Activated CD4-positive, CD25-positive, alpha-beta regulatory T cell treated with anti-CD3 and anti-CD28 coated beads, Interleukin-2, amount 50 U/mL, for 16 hours (primary cell): ENCODE results near the gene TMTC2.

Source experiments
- DNase-seq: peaks from one replicate; pipeline ENCODE4 v3.0.0-alpha.2; 2020; ENCODE audit warnings: low read depth, low spot score

The TMTC2 gene

GRCh38 chr12:83132360-83132759 is 445.7 kb downstream of the TMTC2 start:
- DNase-seq = no peak

DNA sequence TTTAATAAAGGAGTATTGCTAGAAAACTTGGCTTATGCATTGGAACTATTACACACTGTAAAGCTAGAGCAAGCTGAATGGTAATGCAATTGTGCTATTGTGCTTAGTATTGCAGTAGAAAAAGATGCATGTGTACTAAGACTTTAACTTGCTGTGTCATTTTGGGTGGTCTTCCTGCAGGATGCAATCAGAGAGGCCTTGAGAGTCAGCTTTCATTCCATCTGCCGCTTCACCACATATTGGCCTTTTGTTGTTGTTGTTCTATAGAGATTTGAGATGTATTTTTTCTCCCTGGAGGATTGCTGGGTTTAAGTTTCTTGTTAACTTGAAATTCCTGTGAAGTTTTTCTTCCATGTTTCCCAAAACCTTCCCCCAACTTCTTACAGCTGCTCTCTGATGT is 449.7 kb downstream of the TMTC2 start:
- no peak for DNase-seq

GRCh38 chr12:83140135-83140534 is 453.4 kb downstream of the TMTC2 start:
- DNase-seq = no peak

GRCh38 chr12:83141460-83141994 is 454.8 kb downstream of the TMTC2 start:
- DNase-seq = no peak

- DNase-seq = no peak
Observed at GRCh38 chr12:83142914-83143313, 456.2 kb downstream of the TMTC2 start.

DNA sequence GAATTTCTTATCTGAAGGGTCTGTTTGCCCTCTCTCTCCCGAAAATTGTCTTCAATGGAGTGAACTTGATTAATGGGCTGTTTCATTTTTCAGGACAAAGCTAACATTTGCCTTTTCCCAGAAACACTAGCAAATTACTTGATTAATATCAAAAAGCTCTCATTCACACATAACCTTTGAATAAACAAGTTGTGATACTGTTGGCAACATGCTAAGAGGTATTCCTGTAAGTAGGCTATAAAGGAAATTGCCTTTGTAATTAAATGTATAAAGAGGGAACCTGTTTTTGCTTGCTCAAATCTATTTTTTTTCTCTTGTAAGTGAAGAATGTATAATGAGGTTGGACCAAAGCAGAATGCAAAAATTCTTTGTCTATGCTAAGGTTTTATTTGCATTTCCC is 457.2 kb downstream of the TMTC2 start:
- no peak for DNase-seq

- DNase-seq = no peak
Observed at GRCh38 chr12:83145325-83145840, 458.7 kb downstream of the TMTC2 start.

DNA sequence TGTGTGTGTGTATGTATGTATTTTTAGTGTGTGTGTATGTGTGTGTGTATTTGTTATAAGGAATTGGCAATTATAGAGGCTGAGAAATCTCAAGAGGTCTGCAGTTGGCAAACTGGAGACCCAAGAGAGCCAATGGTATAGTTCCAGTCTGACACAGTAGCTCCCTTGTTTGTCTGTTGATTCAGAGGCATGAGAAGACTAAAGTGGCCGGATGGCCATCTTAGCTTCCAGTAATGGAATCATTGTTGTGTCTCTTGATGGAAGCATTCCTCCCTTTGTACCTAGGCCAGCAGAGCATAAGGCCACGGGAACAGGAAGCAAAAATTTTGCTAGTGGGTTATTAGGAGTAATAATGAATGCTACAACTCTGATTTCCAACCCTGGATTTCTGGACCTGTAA is 460.6 kb downstream of the TMTC2 start:
- DNase-seq = no peak

- no peak for DNase-seq
Observed at GRCh38 chr12:83149987-83150386, 463.3 kb downstream of the TMTC2 start.

DNA sequence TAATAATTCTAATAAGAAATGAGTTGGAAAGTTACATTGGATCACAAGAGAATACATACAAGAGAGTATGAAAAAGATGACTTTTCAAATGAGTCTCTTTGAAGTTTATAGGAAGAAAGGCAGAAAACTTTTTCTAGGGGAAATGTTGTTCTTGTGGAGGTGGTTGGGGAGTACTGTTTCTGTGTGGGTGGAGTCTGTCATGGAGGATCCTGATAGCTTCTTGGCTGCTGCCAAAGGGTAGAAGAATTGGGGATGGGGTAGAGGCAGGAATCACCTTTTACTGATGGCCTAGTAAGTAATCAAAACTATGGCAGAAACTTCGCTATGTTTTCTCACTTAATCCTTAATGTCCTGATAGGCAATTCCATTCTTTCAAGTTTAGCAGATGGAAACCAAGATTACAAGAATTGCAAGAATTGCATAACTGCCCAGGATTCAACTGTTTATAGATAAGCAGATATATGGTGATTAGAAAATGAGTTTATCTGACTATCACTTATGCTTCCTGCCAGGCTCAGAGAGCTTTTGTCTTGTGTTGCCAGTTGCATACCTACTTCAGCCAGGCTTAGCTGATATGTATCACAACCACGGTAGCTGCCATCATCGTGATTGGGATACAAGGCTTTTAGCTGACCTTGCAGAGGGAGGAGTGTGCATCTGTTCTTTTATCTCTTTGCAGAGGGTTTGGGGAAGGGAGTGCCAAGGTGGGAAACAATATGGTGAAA is 463.9 kb downstream of the TMTC2 start:
- DNase-seq = no peak

DNA sequence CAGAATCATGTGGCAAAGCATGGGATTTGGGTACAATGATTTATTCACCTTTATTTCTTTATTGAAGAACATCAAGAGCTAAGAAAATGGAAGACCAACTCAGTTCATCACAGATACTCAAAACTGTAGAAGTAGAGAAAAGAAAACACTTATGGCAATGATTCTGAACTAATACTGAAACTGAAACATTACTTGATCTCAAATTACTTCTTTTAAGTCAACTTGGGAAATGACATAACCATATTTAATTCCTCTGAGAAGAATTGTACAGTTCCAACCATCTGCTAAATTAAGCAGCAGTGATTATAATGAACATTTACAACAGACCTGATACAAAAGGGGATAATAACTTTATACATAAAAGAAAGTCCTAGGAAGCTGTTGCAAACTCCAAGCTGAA is 466.5 kb downstream of the TMTC2 start:
- DNase-seq = no peak

DNA sequence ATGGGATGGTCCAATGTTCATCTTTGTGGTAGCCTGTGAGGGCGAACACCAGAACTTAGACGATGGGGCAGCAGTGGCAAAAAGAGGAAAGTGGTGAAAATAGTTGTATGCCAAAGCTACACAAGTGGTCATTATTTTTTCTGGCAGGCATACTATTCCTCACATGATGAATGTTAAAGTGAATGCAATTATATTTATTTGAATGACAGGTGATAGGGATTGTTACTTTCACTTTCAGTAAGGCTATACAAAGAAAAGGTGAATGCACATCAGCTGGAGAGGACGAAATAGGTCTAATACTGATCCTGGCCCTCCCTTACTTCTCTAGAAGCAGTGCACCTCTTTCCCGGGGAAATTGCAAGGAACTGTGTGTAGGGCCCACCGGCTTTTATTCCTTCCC is 470.1 kb downstream of the TMTC2 start:
- no peak for DNase-seq

- no peak for DNase-seq
Observed at GRCh38 chr12:83157604-83158003, 470.9 kb downstream of the TMTC2 start.

DNA sequence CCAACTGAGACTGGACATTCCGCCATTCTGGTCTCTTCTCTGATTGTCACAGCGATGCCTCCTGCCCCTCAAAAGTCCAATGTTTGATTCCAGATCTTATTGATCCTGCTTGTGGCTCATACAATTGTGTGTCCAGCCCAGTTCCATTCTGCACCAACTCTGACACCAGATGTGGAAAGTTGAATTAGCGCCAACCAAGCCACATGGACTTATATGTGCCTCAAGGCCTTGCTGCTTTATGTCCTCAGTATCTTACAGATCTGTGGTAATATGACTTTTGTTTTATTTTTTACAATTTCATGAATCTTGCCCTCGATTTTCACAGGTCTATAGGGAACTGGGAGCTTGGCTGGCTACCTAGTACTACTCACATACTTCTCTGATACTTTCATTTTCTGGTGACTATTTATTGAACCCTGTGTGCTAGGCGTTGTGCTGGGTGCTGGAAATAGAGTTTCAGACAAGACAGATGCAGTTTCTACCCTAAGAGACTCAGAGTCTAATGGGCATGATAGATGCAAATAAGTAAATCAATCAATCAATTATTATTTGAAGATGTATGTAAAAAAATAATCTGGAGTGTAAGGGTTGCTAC is 472.0 kb downstream of the TMTC2 start:
- DNase-seq = no peak

GRCh38 chr12:83161456-83161855 is 474.8 kb downstream of the TMTC2 start:
- DNase-seq = no peak

GRCh38 chr12:83168751-83169150 is 482.0 kb downstream of the TMTC2 start:
- DNase-seq = no peak

GRCh38 chr12:83172441-83172840 is 485.7 kb downstream of the TMTC2 start:
- DNase-seq = no peak

DNA sequence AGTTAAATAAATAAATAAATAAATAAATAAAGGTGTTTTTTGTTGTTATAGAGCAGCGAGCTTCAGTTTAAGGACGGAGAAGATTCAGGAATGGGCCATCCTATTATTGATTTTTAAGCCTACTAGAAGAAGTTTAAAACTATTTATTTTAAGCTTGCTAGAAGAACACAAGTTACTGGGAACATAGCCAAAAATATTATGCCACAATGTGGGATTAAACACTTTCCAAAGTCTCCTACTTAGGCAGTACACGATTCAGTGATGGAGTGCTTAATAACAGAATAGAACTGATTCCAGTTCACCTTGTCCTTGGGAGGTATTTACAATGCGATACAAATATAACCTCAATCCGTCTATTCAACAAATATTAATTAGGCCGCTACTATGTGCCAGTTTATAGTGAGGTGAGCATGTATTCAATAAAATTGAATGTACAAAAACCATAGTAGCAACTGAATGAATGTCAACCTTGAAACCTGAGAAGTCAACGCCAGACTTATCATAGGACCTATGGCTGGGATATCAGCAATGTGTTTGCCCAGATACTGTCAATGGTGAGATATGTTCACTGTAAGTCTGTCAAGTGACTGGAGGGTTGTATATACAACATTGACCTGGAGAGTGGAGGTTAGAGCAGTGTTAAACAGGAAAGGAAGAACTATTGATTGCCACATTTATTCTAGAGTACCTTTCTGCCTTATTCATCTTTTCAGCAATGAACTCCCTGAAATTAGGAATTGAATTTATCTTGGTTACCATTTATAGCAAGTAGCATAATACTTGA is 486.4 kb downstream of the TMTC2 start:
- DNase-seq = no peak

- no peak for DNase-seq
Observed at GRCh38 chr12:83179999-83180398, 493.3 kb downstream of the TMTC2 start.

DNA sequence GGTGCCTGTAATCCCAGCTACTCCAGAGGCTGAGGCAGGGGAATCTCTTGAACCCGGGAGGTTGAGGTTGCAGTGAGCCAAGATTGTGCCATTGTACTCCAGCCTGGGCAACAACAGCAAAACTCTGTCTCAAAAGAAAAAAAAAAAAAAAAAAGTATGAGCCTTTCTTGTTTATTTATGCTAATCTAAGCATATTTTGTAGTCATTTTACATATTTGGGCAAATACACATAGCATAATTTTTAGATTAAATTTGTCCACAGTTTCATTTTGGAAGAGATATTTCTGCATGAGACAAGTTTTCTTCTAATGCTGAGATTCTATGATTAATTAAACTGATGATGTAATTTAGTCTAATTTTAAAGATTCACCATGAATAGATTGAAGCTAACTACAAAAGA is 494.4 kb downstream of the TMTC2 start:
- DNase-seq = no peak

- no peak for DNase-seq
Observed at GRCh38 chr12:83183132-83183531, 496.4 kb downstream of the TMTC2 start.
